Fibroblast of lung (primary cell): Measurements from ENCODE around the gene CIAO3.

Source experiments
- EZH2 ChIP-seq: IDR thresholded peaks from 2 replicates; pipeline ENCODE4 v1.5.1; 2012; ENCODE audit warnings: low read length, control low read depth, mild to moderate bottlenecking; ENCODE audit errors: missing control alignments
- TF ChIP-seq, protein P1 (sequence below), 2 donors: IDR thresholded peaks in 1 of 2; conservative IDR thresholded peaks in 1 of 2; 1 replicate in 1 of 2; 2 replicates in 1 of 2; pipeline ENCODE4 v1.5.1; 2011 to 2012; ENCODE audit warnings: low read length in 2 of 2, control low read depth in 1 of 2, inconsistent platforms in 1 of 2, low read depth in 1 of 2, mild to moderate bottlenecking in 1 of 2

- TF ChIP-seq, protein P1, sequence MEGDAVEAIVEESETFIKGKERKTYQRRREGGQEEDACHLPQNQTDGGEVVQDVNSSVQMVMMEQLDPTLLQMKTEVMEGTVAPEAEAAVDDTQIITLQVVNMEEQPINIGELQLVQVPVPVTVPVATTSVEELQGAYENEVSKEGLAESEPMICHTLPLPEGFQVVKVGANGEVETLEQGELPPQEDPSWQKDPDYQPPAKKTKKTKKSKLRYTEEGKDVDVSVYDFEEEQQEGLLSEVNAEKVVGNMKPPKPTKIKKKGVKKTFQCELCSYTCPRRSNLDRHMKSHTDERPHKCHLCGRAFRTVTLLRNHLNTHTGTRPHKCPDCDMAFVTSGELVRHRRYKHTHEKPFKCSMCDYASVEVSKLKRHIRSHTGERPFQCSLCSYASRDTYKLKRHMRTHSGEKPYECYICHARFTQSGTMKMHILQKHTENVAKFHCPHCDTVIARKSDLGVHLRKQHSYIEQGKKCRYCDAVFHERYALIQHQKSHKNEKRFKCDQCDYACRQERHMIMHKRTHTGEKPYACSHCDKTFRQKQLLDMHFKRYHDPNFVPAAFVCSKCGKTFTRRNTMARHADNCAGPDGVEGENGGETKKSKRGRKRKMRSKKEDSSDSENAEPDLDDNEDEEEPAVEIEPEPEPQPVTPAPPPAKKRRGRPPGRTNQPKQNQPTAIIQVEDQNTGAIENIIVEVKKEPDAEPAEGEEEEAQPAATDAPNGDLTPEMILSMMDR (conservative IDR thresholded peaks at IDR 0.05 in 1 of 2, IDR thresholded peaks at IDR 0.05 in 1 of 2; ENCODE audit: low read depth in 1 of 2, low read length in 2 of 2): no peak
- no peak for TF ChIP-seq EZH2
Observed at GRCh38 chr16:710500-711075, 30.2 kb downstream of the CIAO3 start.
